Keratinocyte (primary cell): ENCODE data around the gene BNC2.

Experiments used
- CTCF ChIP-seq, 3 experiments: IDR thresholded peaks in 1 of 3; conservative IDR thresholded peaks in 1 of 3; optimal IDR thresholded peaks in 1 of 3; 2 replicates in 2 of 3; 3 replicates in 1 of 3; pipeline versions ENCODE3 to v1.5.1; 2011; ENCODE audit warnings: low read length in 3 of 3, mild to moderate bottlenecking in 3 of 3, moderate library complexity in 2 of 3, control low read depth in 1 of 3, inconsistent platforms in 1 of 3; ENCODE audit not compliant: insufficient read depth in 2 of 3; ENCODE audit errors: extremely low read depth in 1 of 3
- EZH2 ChIP-seq: IDR thresholded peaks from one replicate; pipeline ENCODE4 v1.6.1; 2012; ENCODE audit warnings: inconsistent platforms, mild to moderate bottlenecking, low read length, moderate library complexity

DNA sequence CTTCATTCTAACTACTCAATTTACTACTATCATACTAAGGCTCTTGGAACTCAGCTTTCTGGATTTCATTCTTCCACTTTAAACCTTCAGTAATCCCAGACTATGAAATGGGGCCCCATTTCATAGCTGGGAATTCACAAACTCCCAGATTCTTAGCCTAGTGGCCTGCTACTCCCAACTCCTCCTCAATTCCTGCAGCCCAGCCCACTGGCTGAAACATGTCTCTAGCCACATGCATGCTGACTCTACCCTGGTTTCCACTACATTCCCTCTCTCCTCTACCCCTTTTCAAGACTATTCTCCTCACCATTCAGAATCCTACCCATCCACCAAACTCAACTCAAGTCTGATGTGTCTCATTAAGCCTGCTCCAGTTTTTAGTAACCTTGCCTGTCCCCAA, 370.6 kb downstream of the BNC2 start:
- no peak for TF ChIP-seq CTCF (optimal IDR thresholded peaks at IDR 0.05 in 1 of 3, IDR thresholded peaks at IDR 0.05 in 1 of 3, conservative IDR thresholded peaks at IDR 0.05 in 1 of 3; ENCODE audit: extremely low read depth in 1 of 3, insufficient read depth in 2 of 3, low read length in 3 of 3)
- TF ChIP-seq EZH2, result no peak
